Psoas muscle (tissue), 8 donors: ENCODE results near the gene MICU2. TPM values are rescaled to one million over a fixed set of nuclear protein-coding genes. Genes with fewer than 3 reads are reported as not detected.

ENCODE experiments used
- ATAC-seq, 4 donors: fragments of 200-7000 bp; cut with Tn5 transposase; one replicate each; pipeline ENCODE4 v1.9.1; 2020; ENCODE audit warnings: moderate library complexity in 3 of 4, mild to moderate bottlenecking in 2 of 4
- DNase-seq, 2 donors: peaks; one replicate each; pipeline ENCODE4 v3.0.0-alpha.2; 2020
- H3K27ac ChIP-seq: fragments of 200-600 bp; one replicate; pipeline ENCODE4 v1.8.0; 2022
- H3K27me3 ChIP-seq, 3 donors: fragments of 200-600 bp in 1 of 3; one replicate each; pipeline versions ENCODE4 v1.6.1 to v1.8.0; 2013 to 2022; ENCODE audit warnings: low read length in 2 of 3, mild to moderate bottlenecking in 2 of 3, moderate library complexity in 1 of 3; ENCODE audit not compliant: insufficient read depth in 3 of 3
- H3K36me3 ChIP-seq, 2 donors: fragments of 200-600 bp in 1 of 2; one replicate each; pipeline versions ENCODE4 v1.6.1 to v1.8.0; 2013 to 2022; ENCODE audit warnings: low read depth in 1 of 2, mild to moderate bottlenecking in 1 of 2, moderate library complexity in 1 of 2; ENCODE audit not compliant: insufficient read depth in 1 of 2
- H3K4me1 ChIP-seq: fragments of 200-600 bp; one replicate; pipeline ENCODE4 v1.8.0; 2022
- H3K4me3 ChIP-seq: fragments of 200-600 bp; one replicate; pipeline ENCODE4 v1.8.0; 2022; ENCODE audit warnings: mild to moderate bottlenecking
- H3K9me3 ChIP-seq: fragments of 200-600 bp; one replicate; pipeline ENCODE4 v1.8.0; 2022
- WGBS, 3 donors: extraction: QIAGEN DNeasy Blood & Tissue Kit; methylation state at CpG; one replicate each; pipeline versions ENCODE4 v1.1.6 to v1.1.7; 2013; 5-methylcytosine and 5-hydroxymethylcytosine counted together
- intact Hi-C, 2 donors: fragments of 100-400 bp; cut with DNase I; formaldehyde crosslinking; loops; one replicate each; pipeline versions ENCODE4 v1.11.0 to v1.14.2; 2022
- polyA plus RNA-seq, 3 donors: library from polyadenylated mRNA; stranded (reverse); fragments of 200-250 nt; gene quantifications; one replicate each; pipeline ENCODE4 v1.2.3, GENCODE V29; 2013
- total RNA-seq, 4 donors: library from RNA; stranded (reverse); fragmentation: NEBNext Ultra II Directional in 2 of 4; extraction: Animal tissue kit (Norgen Biotek cat#: 25700) in 2 of 4; gene quantifications; one replicate each; pipeline versions ENCODE4 v1.2.1 to v1.2.4, GENCODE V29; 2021 to 2023
- TF ChIP-seq, protein P1 (sequence below): fragments of 200-600 bp; IDR thresholded peaks from one replicate; pipeline ENCODE4 v1.8.0; 2022; ENCODE audit warnings: antibody characterized with exemption
- donor health status: healthy with polysubstance abuse.
- donor health status: DM: no; HTN: no; CAD: no; lungs with moderate emphysema.
- donor health status: Bipolar disorder and iron deficiency.
- donor health status: healthy.
- donor health status: DM: yes; HTN: yes; CAD: no.
- donor health status: DM: no; HTN: no; CAD: no.
- donor health status: DM: no; HTN: no; CAD: no.
- donor health status: DM: yes; HTN: yes; CAD: no.

The MICU2 gene
- total and polyA plus RNA-seq, 7 donors: 43.6 to 51.2 (median 44.9) TPM

DNA sequence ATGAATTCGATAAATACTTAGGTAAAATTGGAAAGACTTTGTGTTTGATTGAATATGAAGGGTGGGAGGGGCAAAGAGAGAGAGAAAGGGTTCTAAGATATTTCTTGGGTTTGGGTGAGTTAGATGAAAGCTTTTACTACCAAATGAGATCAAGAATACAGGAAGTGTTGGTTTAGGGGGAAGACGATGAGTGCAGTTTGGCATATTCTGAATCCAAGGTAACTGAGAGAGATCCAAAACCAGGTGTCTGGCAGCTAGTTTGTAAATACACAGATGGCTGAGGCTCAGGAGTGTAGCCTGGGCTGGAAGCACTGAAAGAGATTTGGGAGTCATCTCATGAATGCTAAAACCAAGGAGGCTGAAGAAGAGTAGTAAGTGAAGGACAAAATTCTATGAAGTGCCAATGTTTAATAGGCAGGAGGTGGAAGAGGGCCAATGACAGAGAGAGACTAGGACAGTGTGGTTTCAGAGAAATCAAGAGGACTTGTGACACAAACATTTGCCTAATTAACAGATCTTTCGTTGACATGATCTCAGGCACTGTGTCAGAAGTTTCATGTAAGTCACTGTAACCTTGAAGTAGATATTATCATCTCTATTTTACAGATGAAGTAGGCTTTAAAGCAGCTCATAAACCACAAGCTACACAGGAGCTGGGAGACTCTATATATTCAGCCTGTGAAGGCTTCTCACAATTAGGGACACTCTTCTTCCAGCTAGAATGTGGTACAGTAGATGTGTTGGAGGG, 74.7 kb downstream of the MICU2 start:
- no peak for ATAC-seq

DNA sequence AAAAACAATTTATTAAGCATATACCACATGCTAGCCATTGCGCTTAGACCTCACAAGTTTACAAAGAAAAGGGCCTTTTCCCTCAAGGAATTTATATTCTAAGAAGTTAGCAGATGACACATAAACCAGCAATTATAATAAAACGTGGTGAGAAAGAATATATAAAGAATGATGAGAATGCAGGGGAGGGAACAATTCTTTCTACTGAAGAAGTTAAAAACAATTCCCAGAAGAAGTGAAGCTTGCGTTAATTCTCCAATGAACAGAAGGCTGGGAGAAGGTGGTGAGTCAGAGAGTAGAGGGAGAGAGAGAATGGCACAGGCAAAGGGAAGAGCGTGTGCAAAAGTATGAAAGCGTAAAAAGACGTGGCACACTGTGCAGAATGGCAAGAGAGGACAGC, 75.4 kb downstream of the MICU2 start:
- 81 to 90% (median 87%) methylated on average over 6 of the region's 6 CpGs for WGBS, 3 donors
- TF ChIP-seq, protein P1, sequence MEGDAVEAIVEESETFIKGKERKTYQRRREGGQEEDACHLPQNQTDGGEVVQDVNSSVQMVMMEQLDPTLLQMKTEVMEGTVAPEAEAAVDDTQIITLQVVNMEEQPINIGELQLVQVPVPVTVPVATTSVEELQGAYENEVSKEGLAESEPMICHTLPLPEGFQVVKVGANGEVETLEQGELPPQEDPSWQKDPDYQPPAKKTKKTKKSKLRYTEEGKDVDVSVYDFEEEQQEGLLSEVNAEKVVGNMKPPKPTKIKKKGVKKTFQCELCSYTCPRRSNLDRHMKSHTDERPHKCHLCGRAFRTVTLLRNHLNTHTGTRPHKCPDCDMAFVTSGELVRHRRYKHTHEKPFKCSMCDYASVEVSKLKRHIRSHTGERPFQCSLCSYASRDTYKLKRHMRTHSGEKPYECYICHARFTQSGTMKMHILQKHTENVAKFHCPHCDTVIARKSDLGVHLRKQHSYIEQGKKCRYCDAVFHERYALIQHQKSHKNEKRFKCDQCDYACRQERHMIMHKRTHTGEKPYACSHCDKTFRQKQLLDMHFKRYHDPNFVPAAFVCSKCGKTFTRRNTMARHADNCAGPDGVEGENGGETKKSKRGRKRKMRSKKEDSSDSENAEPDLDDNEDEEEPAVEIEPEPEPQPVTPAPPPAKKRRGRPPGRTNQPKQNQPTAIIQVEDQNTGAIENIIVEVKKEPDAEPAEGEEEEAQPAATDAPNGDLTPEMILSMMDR: no peak
- no peak overlapping the region for H3K4me3 ChIP-seq

More for the DNA sequence above, 74.7 kb downstream of the MICU2 start:
- Histone ChIP-seq H3K9me3 (no peaks in the 10 kb centered on the region), H3K36me3 (peaks cover 0 to 6% of the 10 kb centered on the region in 2 donors), H3K4me1 (no peaks in the 10 kb centered on the region), H3K27me3 (no peaks in the 10 kb centered on the region), H3K4me3 (no peak overlapping the region), H3K27ac (no peak overlapping the region)
- TF ChIP-seq, protein P1: no peak
- WGBS, 3 donors: 85 to 87% (median 87%) methylated on average over 3 of the region's 3 CpGs
- intact Hi-C loops: no loop called here
- DNase-seq: no peak

DNA sequence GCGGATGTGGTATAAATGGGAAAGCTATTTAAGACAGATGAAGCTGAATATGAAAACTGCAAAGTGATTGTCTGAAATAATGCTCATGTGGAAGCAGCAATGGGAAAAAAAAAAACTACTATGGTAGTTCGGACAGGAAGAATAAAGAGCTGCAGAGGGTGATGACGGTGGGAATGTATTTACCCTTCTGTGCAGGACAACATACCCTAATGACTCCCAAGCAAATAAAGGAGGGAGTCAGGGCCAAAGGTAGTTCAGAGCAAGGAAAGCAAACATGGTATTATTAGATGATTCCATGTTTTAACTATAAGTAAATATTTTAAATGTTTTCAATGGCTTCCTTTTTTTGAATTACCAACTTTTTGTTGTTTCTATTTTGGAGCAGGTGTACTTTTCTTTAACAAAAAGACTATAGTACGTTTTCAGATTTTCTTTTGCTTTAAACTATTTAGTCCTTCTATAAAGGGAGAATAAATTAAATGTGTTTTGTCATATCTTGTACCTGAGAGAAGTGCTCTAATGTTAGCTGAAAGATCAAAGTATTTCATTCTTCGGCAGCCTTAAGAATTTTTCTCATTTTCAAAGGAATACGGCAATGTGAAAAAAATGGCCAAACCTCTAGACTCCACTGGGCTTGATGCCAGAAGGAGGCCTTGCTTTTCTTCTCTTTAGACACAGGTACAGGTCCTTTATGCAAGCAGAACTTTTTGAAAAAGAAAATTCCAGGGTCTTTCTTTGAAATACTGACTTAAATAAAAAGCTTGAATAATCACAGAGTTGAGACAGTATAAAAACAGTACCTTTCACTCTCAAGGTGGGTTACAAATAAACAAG, 77.0 kb downstream of the MICU2 start:
- H3K27me3 ChIP-seq: no peaks in the 10 kb centered on the region
- WGBS, 3 donors: 91 to 95% (median 95%) methylated on average over 6 of the region's 6 CpGs
- TF ChIP-seq, protein P1: no peak
- no peak overlapping the region for H3K27ac ChIP-seq
- ATAC-seq: no peak
- H3K4me1 ChIP-seq: no peaks in the 10 kb centered on the region
- H3K4me3 ChIP-seq: no peak overlapping the region
- DNase-seq: no peak
- H3K9me3 ChIP-seq: no peaks in the 10 kb centered on the region
- intact Hi-C loops: no loop called here
- peaks cover 0 to 11% of the 10 kb centered on the region in 2 donors for H3K36me3 ChIP-seq

More for the DNA sequence above, 75.4 kb downstream of the MICU2 start:
- H3K36me3 ChIP-seq: peaks cover 0 to 6% of the 10 kb centered on the region in 2 donors
- intact Hi-C loops: no loop called here
- no peaks in the 10 kb centered on the region for H3K4me1 ChIP-seq
- H3K9me3 ChIP-seq: no peaks in the 10 kb centered on the region
- no peaks in the 10 kb centered on the region for H3K27me3 ChIP-seq
- no peak overlapping the region for H3K27ac ChIP-seq
- DNase-seq (no peak), ATAC-seq (no peak)

DNA sequence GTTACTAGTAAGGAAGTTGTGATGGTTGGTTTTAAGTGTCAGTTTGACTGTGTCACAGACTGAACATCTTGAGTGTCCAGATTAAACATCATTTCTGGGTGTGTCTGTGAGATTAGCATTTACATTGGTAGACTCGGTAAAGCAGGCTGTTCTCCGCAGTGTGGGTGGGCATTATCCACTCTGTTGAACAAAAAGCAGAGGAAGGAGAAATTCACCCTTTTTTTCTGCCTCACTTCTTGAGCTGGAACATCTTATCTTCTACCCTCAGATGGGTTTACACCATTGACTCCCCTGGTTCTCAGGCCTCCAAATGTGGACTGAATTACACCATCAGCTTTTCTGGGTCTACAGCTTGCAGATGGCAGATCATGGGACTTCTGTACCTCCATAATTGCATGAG, 81.1 kb downstream of the MICU2 start:
- Histone ChIP-seq H3K4me1 (no peaks in the 10 kb centered on the region), H3K9me3 (no peaks in the 10 kb centered on the region), H3K4me3 (no peak overlapping the region), H3K36me3 (peaks cover 0 to 49% of the 10 kb centered on the region in 2 donors), H3K27me3 (no peaks in the 10 kb centered on the region), H3K27ac (no peak overlapping the region)
- TF ChIP-seq, protein P1: no peak
- WGBS, 3 donors: 82 to 92% (median 82%) methylated on average over 2 of the region's 2 CpGs
- no peak for DNase-seq
- intact Hi-C loops: no loop called here
- no peak for ATAC-seq
